Stimulated activated CD8-positive, alpha-beta memory T cell treated with anti-CD3 and anti-CD28 coated beads, Interleukin-7, amount 100 ng/mL, for 48 hours (primary cell): ENCODE measurements around the gene CLCA1.

Experiments used
- DNase-seq, 2 donors: peaks; one replicate each; pipeline ENCODE4 v3.0.0-alpha.2; 2020; ENCODE audit warnings: low read depth in 1 of 2; ENCODE audit errors: extremely low read depth in 1 of 2

The CLCA1 gene

GRCh38 chr1:86468501-86468977, at the start of gene CLCA1:
CLCA1 (plus strand) TSS chr1:86468927; CDS start chr1:86468972, 45 bp downstream.
- no peak for DNase-seq

GRCh38 chr1:86419277-86419903, 49.3 kb upstream of the CLCA1 start:
- DNase-seq = no peak

- no peak for DNase-seq
These were observed 47.0 kb upstream of the CLCA1 start for GRCh38 chr1:86421601-86422280.

GRCh38 chr1:86423473-86423872, 45.3 kb upstream of the CLCA1 start:
- DNase-seq = no peak

GRCh38 chr1:86423873-86424272, 44.9 kb upstream of the CLCA1 start, which contains the start of gene CLCA2:
CLCA2 (plus strand) TSS chr1:86424171; CDS start chr1:86424248, 77 bp downstream.
- DNase-seq = no peak

- no peak for DNase-seq
These were observed 39.5 kb upstream of the CLCA1 start for GRCh38 chr1:86429122-86429725.

- DNase-seq = no peak
These were observed 38.9 kb upstream of the CLCA1 start for GRCh38 chr1:86429835-86430234.

- DNase-seq = no peak
These were observed 38.4 kb upstream of the CLCA1 start for GRCh38 chr1:86430376-86430775.

GRCh38 chr1:86434059-86434458, 34.7 kb upstream of the CLCA1 start:
- no peak for DNase-seq

GRCh38 chr1:86435327-86435726, 33.4 kb upstream of the CLCA1 start:
- no peak for DNase-seq

GRCh38 chr1:86436041-86436440, 32.7 kb upstream of the CLCA1 start:
- DNase-seq = no peak

GRCh38 chr1:86441581-86441980, 27.1 kb upstream of the CLCA1 start:
- no peak for DNase-seq

GRCh38 chr1:86441997-86442396, 26.7 kb upstream of the CLCA1 start:
- DNase-seq = no peak

GRCh38 chr1:86445919-86446318, 22.8 kb upstream of the CLCA1 start:
- no peak for DNase-seq

GRCh38 chr1:86447198-86447790, 21.4 kb upstream of the CLCA1 start:
- DNase-seq = no peak

GRCh38 chr1:86448670-86449069, 20.1 kb upstream of the CLCA1 start:
- no peak for DNase-seq

GRCh38 chr1:86449103-86449502, 19.6 kb upstream of the CLCA1 start:
- DNase-seq = no peak

GRCh38 chr1:86450847-86451246, 17.9 kb upstream of the CLCA1 start:
- DNase-seq = no peak

GRCh38 chr1:86453664-86454063, 15.1 kb upstream of the CLCA1 start:
- no peak for DNase-seq

GRCh38 chr1:86455073-86455472, 13.7 kb upstream of the CLCA1 start:
- DNase-seq = no peak

- DNase-seq = no peak
These were observed 7.7 kb upstream of the CLCA1 start for GRCh38 chr1:86460998-86461397.

- no peak for DNase-seq
These were observed 7.2 kb upstream of the CLCA1 start for GRCh38 chr1:86461482-86461881.
